Activated CD8-positive, alpha-beta memory T cell treated with anti-CD3 and anti-CD28 coated beads for 24 hours (primary cell): Measurements from ENCODE around the gene ANKH.
"Not testable (repeated sequence)": the region's sequence is repeated elsewhere in the genome, so short reads cannot be mapped to it uniquely, and the experiment has no call there.

Source experiments
- DNase-seq: peaks from one replicate; pipeline ENCODE4 v3.0.0-alpha.2; 2020

The ANKH gene

GRCh38 chr5:14882658-14883580 lies 11.3 kb upstream of the ANKH start:
- no peak for DNase-seq

- no peak for DNase-seq
These were observed 10.2 kb upstream of the ANKH start for GRCh38 chr5:14881826-14882225.

GRCh38 chr5:14880688-14881087 lies 9.1 kb upstream of the ANKH start:
- no peak for DNase-seq

- DNase-seq: no peak
These were observed 8.5 kb upstream of the ANKH start for GRCh38 chr5:14879937-14880589.

GRCh38 chr5:14879393-14879792 lies 7.8 kb upstream of the ANKH start:
- no peak for DNase-seq

- DNase-seq: not testable (repeated sequence)
These were observed 6.6 kb upstream of the ANKH start for GRCh38 chr5:14878192-14878591.

GRCh38 chr5:14876095-14876494 lies 4.5 kb upstream of the ANKH start:
- DNase-seq: no peak

GRCh38 chr5:14873790-14874189 lies 2.2 kb upstream of the ANKH start:
- no peak for DNase-seq

- DNase-seq: no peak
These were observed 1.5 kb upstream of the ANKH start for GRCh38 chr5:14873093-14873492.

- peak; percentile 78 for DNase-seq
These were observed 752 bp upstream of the ANKH start for GRCh38 chr5:14872070-14872989.

- DNase-seq: peak; percentile 67
These were observed 1.0 kb downstream of the ANKH start for GRCh38 chr5:14870337-14871213.

GRCh38 chr5:14869668-14870164 lies 1.9 kb downstream of the ANKH start:
- no peak for DNase-seq

- DNase-seq: no peak
These were observed 2.3 kb downstream of the ANKH start for GRCh38 chr5:14869233-14869632.

GRCh38 chr5:14868771-14869170 lies 2.8 kb downstream of the ANKH start:
- DNase-seq: no peak

GRCh38 chr5:14864181-14864812 lies 7.3 kb downstream of the ANKH start:
- no peak for DNase-seq

GRCh38 chr5:14863105-14863504 lies 8.5 kb downstream of the ANKH start:
- no peak for DNase-seq

- no peak for DNase-seq
These were observed 10.3 kb downstream of the ANKH start for GRCh38 chr5:14861123-14861765.

- DNase-seq: no peak
These were observed 11.6 kb downstream of the ANKH start for GRCh38 chr5:14859980-14860379.

GRCh38 chr5:14859150-14859549 lies 12.4 kb downstream of the ANKH start:
- no peak for DNase-seq

GRCh38 chr5:14855366-14855765 lies 16.2 kb downstream of the ANKH start:
- DNase-seq: no peak

- no peak for DNase-seq
These were observed 16.8 kb downstream of the ANKH start for GRCh38 chr5:14854799-14855198.
